Measurements from ENCODE around the gene DLL1. TPM values are rescaled to one million over a fixed set of nuclear protein-coding genes. Genes with fewer than 3 reads are reported as not detected.

Gene DLL1
- total RNA-seq, 4 donors from 2014 or later = 8.7 to 24.3 (median 19.2) TPM

- Histone ChIP-seq H3K27me3 (no peaks in the 10 kb centered on the region), H3K36me3 (no peaks in the 10 kb centered on the region), H3K4me1 (no peaks in the 10 kb centered on the region), H3K9me3 (no peaks in the 10 kb centered on the region), H3K27ac (no peak overlapping the region), H3K4me3 (no peak overlapping the region)
- peak; percentile 0 to 8 for DNase-seq
- no peak for TF ChIP-seq POLR2A (IDR thresholded peaks at IDR 0.05)
- TF ChIP-seq CTCF (IDR thresholded peaks at IDR 0.05) = no peak
- intact Hi-C loops (cut with DNase I; ENCODE audit: low total_unique reads) = no loop called here
These were observed 52.7 kb downstream of the DLL1 start for GRCh38 chr6:170237999-170238740.

- DNase-seq = peak; percentile 3 to 6
- Histone ChIP-seq H3K36me3 (no peaks in the 10 kb centered on the region), H3K4me1 (no peaks in the 10 kb centered on the region), H3K27me3 (no peaks in the 10 kb centered on the region), H3K27ac (no peak overlapping the region), H3K4me3 (no peak overlapping the region), H3K9me3 (no peaks in the 10 kb centered on the region)
- intact Hi-C loops (cut with DNase I; ENCODE audit: low total_unique reads) = no loop called here
- TF ChIP-seq CTCF (IDR thresholded peaks at IDR 0.05) (no peak), POLR2A (IDR thresholded peaks at IDR 0.05) (no peak)
These were observed 54.6 kb downstream of the DLL1 start for GRCh38 chr6:170236131-170236836.

- TF ChIP-seq CTCF (IDR thresholded peaks at IDR 0.05) (no peak), POLR2A (IDR thresholded peaks at IDR 0.05) (no peak)
These were observed 55.3 kb downstream of the DLL1 start for GRCh38 chr6:170235391-170236125.

GRCh38 chr6:170234419-170234818 is 56.5 kb downstream of the DLL1 start:
- TF ChIP-seq CTCF (IDR thresholded peaks at IDR 0.05) = no peak
- TF ChIP-seq POLR2A (IDR thresholded peaks at IDR 0.05) = no peak
- DNase-seq = no peak
- Histone ChIP-seq H3K9me3 (no peaks in the 10 kb centered on the region), H3K36me3 (no peaks in the 10 kb centered on the region), H3K27ac (no peak overlapping the region), H3K27me3 (no peaks in the 10 kb centered on the region), H3K4me1 (no peaks in the 10 kb centered on the region), H3K4me3 (no peak overlapping the region)
- intact Hi-C loops (cut with DNase I; ENCODE audit: low total_unique reads) = no loop called here

More at GRCh38 chr6:170235391-170236125, 55.3 kb downstream of the DLL1 start:
- H3K27ac ChIP-seq = no peak overlapping the region
- no peaks in the 10 kb centered on the region for H3K9me3 ChIP-seq
- intact Hi-C loops (cut with DNase I; ENCODE audit: low total_unique reads) = no loop called here
- DNase-seq = peak in 1 of 2 donors; percentile 6
- no peaks in the 10 kb centered on the region for H3K36me3 ChIP-seq
- H3K4me1 ChIP-seq = no peaks in the 10 kb centered on the region
- no peak overlapping the region for H3K4me3 ChIP-seq
- no peaks in the 10 kb centered on the region for H3K27me3 ChIP-seq

All from uterus (tissue), 4 donors.